GM23338 (cell line): ENCODE measurements around the gene CDH4. TPM values are rescaled to one million over a fixed set of nuclear protein-coding genes. Genes with fewer than 3 reads are reported as not detected.

Experiments used
- ATAC-seq: fragments of 200-7000 bp; cut with Tn5 transposase; 3 replicates; pipeline ENCODE4 v1.9.1; 2020
- DNase-seq: peaks from one replicate; pipeline ENCODE4 v3.0.0-alpha.2; 2015; ENCODE audit warnings: low spot score
- H2AFZ ChIP-seq: fragments of 200-600 bp; sonication (generic); 2 replicates; pipeline ENCODE4 v1.8.0; 2016; ENCODE audit warnings: antibody characterized with exemption, mild to moderate bottlenecking, moderate library complexity
- H3F3A ChIP-seq: fragments of 200-600 bp; sonication (generic); replicated peaks from 2 replicates; pipeline ENCODE4 v1.8.0; 2017; ENCODE audit warnings: antibody characterized with exemption, mixed run types, low read depth
- H3K27ac ChIP-seq: fragments of 200-600 bp; sonication (generic); 2 replicates; pipeline ENCODE4 v1.6.1; 2016; ENCODE audit warnings: low read depth
- H3K27me3 ChIP-seq: fragments of 200-600 bp; sonication (generic); 2 replicates; pipeline ENCODE4 v1.8.0; 2016; ENCODE audit warnings: mild to moderate bottlenecking, mixed run types, moderate library complexity; ENCODE audit not compliant: insufficient read depth
- H3K36me3 ChIP-seq: fragments of 200-600 bp; sonication (generic); 2 replicates; pipeline ENCODE4 v1.8.0; 2016; ENCODE audit warnings: mild to moderate bottlenecking; ENCODE audit not compliant: insufficient read depth
- H3K4me1 ChIP-seq: fragments of 200-600 bp; sonication (generic); 2 replicates; pipeline ENCODE4 v1.8.0; 2016; ENCODE audit warnings: mild to moderate bottlenecking, moderate library complexity; ENCODE audit not compliant: insufficient read depth
- H3K4me2 ChIP-seq: fragments of 200-600 bp; sonication (generic); 2 replicates; pipeline ENCODE4 v1.7.1; 2017; ENCODE audit warnings: mixed run types
- H3K4me3 ChIP-seq: fragments of 200-600 bp; sonication (generic); 2 replicates; pipeline ENCODE4 v1.6.1; 2016; ENCODE audit warnings: mixed run types
- H3K79me2 ChIP-seq: fragments of 200-600 bp; sonication (generic); replicated peaks from 2 replicates; pipeline ENCODE4 v1.8.0; 2017; ENCODE audit warnings: mild to moderate bottlenecking; ENCODE audit not compliant: insufficient read depth
- H3K9me2 ChIP-seq: fragments of 200-600 bp; sonication (generic); 2 replicates; pipeline ENCODE4 v1.8.0; 2017; ENCODE audit not compliant: insufficient read depth
- H4K20me1 ChIP-seq: fragments of 200-600 bp; sonication (generic); replicated peaks from 2 replicates; pipeline ENCODE4 v1.8.0; 2017; ENCODE audit warnings: mild to moderate bottlenecking; ENCODE audit not compliant: insufficient read depth
- H3K27ac Mint-ChIP-seq: 2 replicates; pipeline ENCODE4 v1.8.0; 2020; ENCODE audit warnings: inconsistent platforms, mild to moderate bottlenecking, moderate library complexity, mixed read lengths
- H3K27me3 Mint-ChIP-seq: 3 replicates; pipeline ENCODE4 v1.8.0; 2022; ENCODE audit warnings: low read depth, mild to moderate bottlenecking, moderate library complexity, mixed read lengths, inconsistent platforms; ENCODE audit not compliant: insufficient read depth, poor library complexity
- H3K36me3 Mint-ChIP-seq: 3 replicates; pipeline ENCODE4 v1.8.0; 2021; ENCODE audit warnings: low read depth, mild to moderate bottlenecking, inconsistent platforms, moderate library complexity, mixed read lengths
- H3K4me1 Mint-ChIP-seq: 3 replicates; pipeline ENCODE4 v1.8.0; 2020; ENCODE audit warnings: mild to moderate bottlenecking, inconsistent platforms, mixed read lengths
- H3K4me3 Mint-ChIP-seq: 3 replicates; pipeline ENCODE4 v1.8.0; 2021; ENCODE audit warnings: moderate library complexity, mild to moderate bottlenecking, inconsistent platforms, mixed read lengths
- H3K9me3 Mint-ChIP-seq: 3 replicates; pipeline ENCODE4 v1.8.0; 2020; ENCODE audit warnings: moderate library complexity, mild to moderate bottlenecking, inconsistent platforms, mixed read lengths
- CREB1 ChIP-seq: fragments of 250-450 bp; sonication (Bioruptor Pico); IDR thresholded peaks from 2 replicates; pipeline ENCODE4 v1.5.0; 2020; ENCODE audit warnings: low read depth, mild to moderate bottlenecking, moderate library complexity
- ETS1 ChIP-seq: IDR thresholded peaks from 2 replicates; pipeline ENCODE4 v1.6.1; 2016; ENCODE audit warnings: antibody characterized with exemption
- EZH2phosphoT487 ChIP-seq: fragments of 200-600 bp; sonication (generic); IDR thresholded peaks from one replicate; pipeline ENCODE4 v1.8.1; 2018; ENCODE audit warnings: antibody characterized with exemption; ENCODE audit not compliant: unreplicated experiment
- NANOG ChIP-seq: IDR thresholded peaks from 2 replicates; pipeline ENCODE4 v1.6.1; 2016; ENCODE audit warnings: antibody characterized with exemption, borderline replicate concordance
- POLR2AphosphoS5 ChIP-seq: IDR thresholded peaks from 2 replicates; pipeline ENCODE4 v1.6.1; 2016; ENCODE audit warnings: antibody characterized with exemption, low read depth
- REST ChIP-seq: IDR thresholded peaks from one replicate; pipeline ENCODE4 v1.6.1; 2018; ENCODE audit warnings: antibody characterized with exemption; ENCODE audit not compliant: unreplicated experiment
- STAT1 ChIP-seq: IDR thresholded peaks from one replicate; pipeline ENCODE4 v1.6.1; 2016; ENCODE audit warnings: antibody characterized with exemption; ENCODE audit not compliant: unreplicated experiment
- ZNF114 ChIP-seq: fragments of 250-450 bp; sonication (Bioruptor Pico); IDR thresholded peaks from 2 replicates; pipeline ENCODE4 v1.5.0; 2020; ENCODE audit warnings: mild to moderate bottlenecking, moderate library complexity
- ZNF331 ChIP-seq: fragments of 250-450 bp; sonication (Bioruptor Pico); IDR thresholded peaks from 2 replicates; pipeline ENCODE4 v1.5.0; 2020; ENCODE audit warnings: low read depth, mild to moderate bottlenecking, moderate library complexity
- ZNF462 ChIP-seq: fragments of 250-450 bp; sonication (Bioruptor Pico); IDR thresholded peaks from 2 replicates; pipeline ENCODE4 v1.5.0; 2020; ENCODE audit warnings: mild to moderate bottlenecking, moderate library complexity
- polyA plus RNA-seq: library from polyadenylated mRNA; unstranded; fragments of >200 nt; fragmentation: Nextera tagmentation; extraction: Ambion mirVana; gene quantifications from 2 replicates; pipeline ENCODE4 v1.2.1, GENCODE V29; 2016
- total RNA-seq: library from RNA; depleted of rRNA; stranded (reverse); fragments of >200 nt; shearing (Covaris generic); gene quantifications from 2 replicates; pipeline ENCODE4 v1.2.3, GENCODE V29; 2014

Gene CDH4
- total and polyA plus RNA-seq, 2 experiments from 2014 or later: 1.2 to 4.2 TPM

GRCh38 chr20:61449057-61449609 lies 197.1 kb downstream of the CDH4 start (continued):
- no peak for TF ChIP-seq ZNF462 (CRISPR knock-in tag)

- Mint-ChIP-seq H3K27ac (no peak overlapping the region), H3K27me3 (peaks cover 5% of the 10 kb centered on the region), H3K4me3 (no peak overlapping the region), H3K9me3 (no peaks in the 10 kb centered on the region), H3K4me1 (peaks cover 61% of the 10 kb centered on the region), H3K36me3 (no peaks in the 10 kb centered on the region)
- H3K27me3 ChIP-seq: no peaks in the 10 kb centered on the region
- no peak overlapping the region for H3K4me2 ChIP-seq
- peaks cover 51% of the 10 kb centered on the region for H3K4me1 ChIP-seq
- H3K4me3 ChIP-seq: no peak overlapping the region
- no peak overlapping the region for H2AFZ ChIP-seq
- H3K9me2 ChIP-seq: no peaks in the 10 kb centered on the region
- H3F3A ChIP-seq: no peaks in the 10 kb centered on the region
- TF ChIP-seq POLR2AphosphoS5 (no peak), EZH2phosphoT487 (no peak)
- no peaks in the 10 kb centered on the region for H3K79me2 ChIP-seq
- H3K36me3 ChIP-seq: no peaks in the 10 kb centered on the region
- no peak for ATAC-seq
- DNase-seq: no peak
- H4K20me1 ChIP-seq: no peaks in the 10 kb centered on the region
- H3K27ac ChIP-seq: no peak overlapping the region
Measured at GRCh38 chr20:61449916-61450315, 197.9 kb downstream of the CDH4 start.

- peaks cover 5% of the 10 kb centered on the region for H3K27me3 Mint-ChIP-seq
- Histone ChIP-seq H3K27me3 (no peaks in the 10 kb centered on the region), H2AFZ (no peak overlapping the region), H3F3A (no peaks in the 10 kb centered on the region), H3K36me3 (no peaks in the 10 kb centered on the region), H3K4me3 (no peak overlapping the region), H4K20me1 (no peaks in the 10 kb centered on the region), H3K9me2 (peaks cover 5% of the 10 kb centered on the region; the same call in 1 of the 2 replicates), H3K27ac (no peak overlapping the region), H3K4me2 (no peak overlapping the region), H3K79me2 (no peaks in the 10 kb centered on the region), H3K4me1 (peaks cover 48% of the 10 kb centered on the region)
- peaks cover 59% of the 10 kb centered on the region for H3K4me1 Mint-ChIP-seq
- no peak for ATAC-seq
- no peak overlapping the region for H3K4me3 Mint-ChIP-seq
- H3K36me3 Mint-ChIP-seq: no peaks in the 10 kb centered on the region
- H3K27ac Mint-ChIP-seq: no peak overlapping the region
- H3K9me3 Mint-ChIP-seq: no peaks in the 10 kb centered on the region
- DNase-seq: no peak
- TF ChIP-seq ZNF114: no peak
- no peak for TF ChIP-seq STAT1
- TF ChIP-seq REST: no peak
- TF ChIP-seq CREB1 (CRISPR knock-in tag): no peak
- TF ChIP-seq ZNF331 (CRISPR knock-in tag): no peak
- TF ChIP-seq ETS1: no peak
- TF ChIP-seq NANOG: no peak
Measured at GRCh38 chr20:61450549-61450948, 198.5 kb downstream of the CDH4 start.
